Stimulated activated CD4-positive, alpha-beta T cell treated with anti-CD3 and anti-CD28 coated beads, Interleukin-15, amount 100 ng/mL, for 48 hours (primary cell): ENCODE results near the gene SLC9C1.

ENCODE experiments used
- DNase-seq, 2 donors: peaks; one replicate each; pipeline ENCODE4 v3.0.0-alpha.2; 2020; ENCODE audit warnings: low read depth in 2 of 2

The SLC9C1 gene

GRCh38 chr3:112131111-112131510, 162.9 kb downstream of the SLC9C1 start:
- no peak for DNase-seq

GRCh38 chr3:112130638-112130993, 163.4 kb downstream of the SLC9C1 start:
- DNase-seq = no peak

GRCh38 chr3:112129925-112130637, 163.9 kb downstream of the SLC9C1 start:
- no peak for DNase-seq

- peak in 1 of 2 donors; percentile 24 for DNase-seq
These were observed 164.9 kb downstream of the SLC9C1 start for GRCh38 chr3:112128843-112129727.

GRCh38 chr3:112127522-112128494, 166.2 kb downstream of the SLC9C1 start:
- no peak for DNase-seq

GRCh38 chr3:112126511-112126911, 167.5 kb downstream of the SLC9C1 start:
- no peak for DNase-seq

GRCh38 chr3:112124907-112125607, 169.0 kb downstream of the SLC9C1 start:
- DNase-seq = no peak

- DNase-seq = no peak
These were observed 170.5 kb downstream of the SLC9C1 start for GRCh38 chr3:112123548-112123947.

- DNase-seq = no peak
These were observed 171.1 kb downstream of the SLC9C1 start for GRCh38 chr3:112122870-112123269.

GRCh38 chr3:112121577-112122547, 172.2 kb downstream of the SLC9C1 start:
- no peak for DNase-seq

GRCh38 chr3:112119962-112120836, 173.8 kb downstream of the SLC9C1 start:
- DNase-seq = no peak

- no peak for DNase-seq
These were observed 176.0 kb downstream of the SLC9C1 start for GRCh38 chr3:112117841-112118571.

GRCh38 chr3:112117415-112117814, 176.6 kb downstream of the SLC9C1 start:
- no peak for DNase-seq

GRCh38 chr3:112116748-112117186, 177.2 kb downstream of the SLC9C1 start:
- DNase-seq = no peak

- no peak for DNase-seq
These were observed 178.1 kb downstream of the SLC9C1 start for GRCh38 chr3:112115806-112116383.

- DNase-seq = no peak
These were observed 178.8 kb downstream of the SLC9C1 start for GRCh38 chr3:112115161-112115739.

- DNase-seq = no peak
These were observed 179.3 kb downstream of the SLC9C1 start for GRCh38 chr3:112114576-112115160.
